ENCODE results near the gene CYP2C9. TPM values are rescaled to one million over a fixed set of nuclear protein-coding genes. Genes with fewer than 3 reads are reported as not detected.
"Not testable (repeated sequence)": the region's sequence is repeated elsewhere in the genome, so short reads cannot be mapped to it uniquely, and the experiment has no call there.

Gene CYP2C9
- total and polyA plus RNA-seq, 10 of the 15 experiments (the other 5 are each of a cell fraction or from before 2014, with no cell fraction given), result 0.04 to 0.23 (median 0.06) TPM; not detected in 7

DNA sequence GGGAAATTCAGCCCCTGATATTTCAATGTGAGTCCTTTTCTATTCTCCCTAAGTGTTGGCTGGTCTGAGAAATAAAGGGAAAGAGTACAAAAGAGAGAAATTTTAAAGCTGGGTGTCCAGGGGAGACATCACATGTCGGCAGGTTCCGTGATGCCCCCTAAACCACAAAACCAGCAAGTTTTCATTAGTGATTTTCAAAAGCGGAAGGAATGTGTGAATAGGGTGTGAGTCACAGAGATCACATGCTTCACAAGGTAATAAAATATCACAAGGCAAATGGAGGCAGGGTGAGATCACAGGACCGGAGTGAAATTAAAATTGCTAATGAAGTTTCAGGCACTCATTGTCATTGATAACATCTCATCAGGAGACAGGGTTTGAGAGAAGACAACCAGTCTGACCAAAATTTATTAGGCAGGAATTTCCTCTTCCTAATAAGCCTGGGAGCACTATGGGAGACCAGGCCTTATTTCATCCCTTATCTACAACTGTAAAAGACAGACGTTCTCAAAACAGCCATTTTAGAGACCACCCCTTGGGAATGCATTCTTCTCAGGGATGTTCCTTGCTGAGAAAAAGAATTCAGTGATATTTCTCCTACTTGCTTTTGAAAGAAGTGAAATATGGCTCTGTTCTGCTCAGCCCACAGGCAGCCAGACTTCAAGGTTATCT is 5.1 kb downstream of the CYP2C9 start:
- H3K27ac ChIP-seq (ENCODE audit: control insufficient read depth, insufficient read depth); H3K4me1 ChIP-seq (ENCODE audit: control insufficient read depth, insufficient read depth, low read length); DNase-seq (ENCODE audit: low read depth, low spot score); H3K4me2 ChIP-seq (ENCODE audit: control insufficient read depth, insufficient read depth); RAD21 ChIA-PET (ENCODE audit: unreplicated experiment); SMC1A ChIA-PET (ENCODE audit: uncharacterized antibody, unreplicated experiment); POLR2A ChIA-PET; H3K9ac ChIP-seq (ENCODE audit: control insufficient read depth, insufficient read depth, low read length); H3K4me3 ChIP-seq; CTCF ChIA-PET; H2AFZ ChIP-seq (ENCODE audit: control insufficient read depth, low read depth, low read length); FAIRE-seq; in situ Hi-C loops (cut with MboI); H3K36me3 ChIP-seq (ENCODE audit: control insufficient read depth in 2 of 2, insufficient read depth in 2 of 2, low read length in 1 of 2); H3K79me2 ChIP-seq (ENCODE audit: control insufficient read depth, insufficient read depth, low read length); ATAC-seq; BruUV-seq (replicated peaks); H3K9me3 ChIP-seq (replicated peaks; ENCODE audit: control insufficient read depth, insufficient read depth, low read length); H4K20me1 ChIP-seq (ENCODE audit: control insufficient read depth, insufficient read depth); H3K27me3 ChIP-seq (replicated peaks in 1 of 2; ENCODE audit: control insufficient read depth in 2 of 2, insufficient read depth in 2 of 2, low read length in 1 of 2): not testable (repeated sequence)
- TF ChIP-seq CBX5 (IDR thresholded peaks at IDR 0.05; ENCODE audit: low read depth), result 0 out of 2 replicates have a peak, but pooled peaks have one; percentile 53
- intact Hi-C loops (cut with micrococcal nuclease; ENCODE audit: unreplicated experiment), result loop anchor here (10.0 kb wide), 1 partner anchor 59 kb away; no protein-coding TSS in a partner anchor
- 20% methylated on average over 5 of the region's 5 CpGs for WGBS (ENCODE audit: insufficient coverage, insufficient replicate concordance, low lambda C conversion rate, missing lambda C conversion rate)

DNA sequence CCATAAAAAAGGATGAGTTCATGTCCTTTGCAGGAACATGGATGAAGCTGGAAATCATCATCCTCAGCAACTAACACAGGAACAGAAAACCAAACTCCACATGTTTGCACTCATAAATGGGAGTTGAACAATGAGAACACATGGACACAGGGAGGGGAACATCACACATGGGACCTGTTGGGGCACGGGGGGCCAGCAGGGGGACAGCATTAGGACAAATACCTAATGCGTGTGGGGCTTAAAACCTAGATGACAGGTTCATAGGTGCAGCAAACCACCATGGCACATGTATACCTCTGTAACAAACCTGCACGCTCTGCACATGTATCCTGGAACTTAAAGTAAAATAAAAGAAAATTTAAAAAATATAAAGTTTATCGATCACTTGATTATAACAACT is 7.7 kb downstream of the CYP2C9 start:
- POLR2A ChIA-PET; ATAC-seq; H4K20me1 ChIP-seq (ENCODE audit: control insufficient read depth, insufficient read depth); H3K36me3 ChIP-seq (ENCODE audit: control insufficient read depth in 2 of 2, insufficient read depth in 2 of 2, low read length in 1 of 2); FAIRE-seq; H3K9ac ChIP-seq (ENCODE audit: control insufficient read depth, insufficient read depth, low read length); H3K4me2 ChIP-seq (ENCODE audit: control insufficient read depth, insufficient read depth); in situ Hi-C loops (cut with MboI); H3K4me3 ChIP-seq; BruUV-seq (replicated peaks); H2AFZ ChIP-seq (ENCODE audit: control insufficient read depth, low read depth, low read length); H3K4me1 ChIP-seq (ENCODE audit: control insufficient read depth, insufficient read depth, low read length); DNase-seq (ENCODE audit: low read depth, low spot score); H3K9me3 ChIP-seq (replicated peaks; ENCODE audit: control insufficient read depth, insufficient read depth, low read length); H3K27ac ChIP-seq (ENCODE audit: control insufficient read depth, insufficient read depth); H3K79me2 ChIP-seq (ENCODE audit: control insufficient read depth, insufficient read depth, low read length); H3K27me3 ChIP-seq (replicated peaks in 1 of 2; ENCODE audit: control insufficient read depth in 2 of 2, insufficient read depth in 2 of 2, low read length in 1 of 2); RAD21 ChIA-PET (ENCODE audit: unreplicated experiment): not testable (repeated sequence)
- CTCF ChIA-PET, result interaction anchor here (1.0 kb wide), 1 partner anchor 14 kb away, joined by 3 read pairs; no protein-coding TSS in a partner anchor
- SMC1A ChIA-PET (ENCODE audit: uncharacterized antibody, unreplicated experiment), result interaction anchor here (1.0 kb wide), 1 partner anchor 37 kb away, joined by 3 read pairs; no protein-coding TSS in a partner anchor
- whole genome bisulfite sequencing (ENCODE audit: insufficient coverage, insufficient replicate concordance, low lambda C conversion rate, missing lambda C conversion rate), result 43% methylated on average over 4 of the region's 4 CpGs
- intact Hi-C loops (cut with micrococcal nuclease; ENCODE audit: unreplicated experiment), result loop anchor here (10.0 kb wide), 1 partner anchor 61 kb away; no protein-coding TSS in a partner anchor
